GM12878 (cell line): ENCODE data around the gene PSMD14. TPM values are rescaled to one million over a fixed set of nuclear protein-coding genes. Genes with fewer than 3 reads are reported as not detected.

Source experiments
- ATAC-seq: fragments of 200-7000 bp; cut with Tn5 transposase; 3 replicates; pipeline ENCODE4 v1.9.1; 2020; ENCODE audit warnings: mild to moderate bottlenecking, moderate library complexity
- BruUV-seq: library from RNA; stranded (reverse); fragments of 400-500 nt; replicated peaks from 2 replicates; lab custom pipeline; 2021; lab: Mats Ljungman, UMichigan
- CTCF ChIA-PET: fragments of 300-600 bp; sonication (Branson Sonifier 250); formaldehyde crosslinking; extraction: SDS; loops from one replicate; lab custom pipeline; 2021; ENCODE audit warnings: inconsistent platforms; lab: Yijun Ruan, JAX
- POLR2A ChIA-PET: fragments of 350-600 bp; formaldehyde crosslinking; extraction: SDS; loops from one replicate; lab custom pipeline; 2021; ENCODE audit warnings: inconsistent platforms; lab: Charles Lee
- RAD21 ChIA-PET: fragments of 300-600 bp; sonication (Branson Sonifier 250); formaldehyde crosslinking; loops from one replicate; lab custom pipeline; 2023; ENCODE audit warnings: antibody characterized with exemption; ENCODE audit not compliant: unreplicated experiment; lab: Charles Lee
- SMC1A ChIA-PET: fragments of 300-600 bp; sonication (Branson Sonifier 250); formaldehyde crosslinking; loops from one replicate; lab custom pipeline; 2023; ENCODE audit not compliant: unreplicated experiment, uncharacterized antibody; lab: Charles Lee
- DNase-seq: peaks from one replicate; pipeline ENCODE4 v3.0.0-alpha.2; 2011; ENCODE audit warnings: low read depth, low spot score
- FAIRE-seq: peaks from 3 replicates; lab custom pipeline; 2011; peaks lifted over from hg19 to GRCh38; lab: Jason Lieb, UNC
- H2AFZ ChIP-seq: 2 replicates; pipeline ENCODE4 v1.6.0; 2011; ENCODE audit warnings: low read depth, low read length, control low read depth; ENCODE audit not compliant: control insufficient read depth
- H3K27ac ChIP-seq: 2 replicates; pipeline ENCODE4 v1.5.1; 2011; ENCODE audit warnings: control low read depth; ENCODE audit not compliant: control insufficient read depth, insufficient read depth
- H3K27me3 ChIP-seq, 2 experiments: replicated peaks in 1 of 2; 2 replicates each; pipeline versions ENCODE4 v1.6.0 to v1.6.1; 2011; ENCODE audit warnings: low read length in 1 of 2; ENCODE audit not compliant: control insufficient read depth in 2 of 2, insufficient read depth in 2 of 2
- H3K36me3 ChIP-seq, 2 experiments: 2 replicates each; pipeline ENCODE4 v1.5.1; 2011; ENCODE audit warnings: low read length in 1 of 2; ENCODE audit not compliant: control insufficient read depth in 2 of 2, insufficient read depth in 2 of 2
- H3K4me1 ChIP-seq: 2 replicates; pipeline ENCODE4 v1.6.1; 2011; ENCODE audit warnings: mild to moderate bottlenecking, low read length, moderate library complexity, mixed read lengths; ENCODE audit not compliant: control insufficient read depth, insufficient read depth
- H3K4me2 ChIP-seq: 2 replicates; pipeline ENCODE4 v1.6.0; 2011; ENCODE audit warnings: control low read depth; ENCODE audit not compliant: control insufficient read depth, insufficient read depth
- H3K4me3 ChIP-seq: fragments of 200-600 bp; sonication (generic); 2 replicates; pipeline ENCODE4 v1.5.1; 2016
- H3K79me2 ChIP-seq: 2 replicates; pipeline ENCODE4 v1.6.0; 2011; ENCODE audit warnings: low read length; ENCODE audit not compliant: control insufficient read depth, insufficient read depth
- H3K9ac ChIP-seq: 2 replicates; pipeline ENCODE4 v1.8.0; 2011; ENCODE audit warnings: low read length, control low read depth, mixed read lengths; ENCODE audit not compliant: control insufficient read depth, insufficient read depth
- H3K9me3 ChIP-seq: replicated peaks from 3 replicates; pipeline ENCODE4 v1.5.1; 2011; ENCODE audit warnings: mild to moderate bottlenecking, low read length; ENCODE audit not compliant: control insufficient read depth, insufficient read depth
- H4K20me1 ChIP-seq: 2 replicates; pipeline ENCODE4 v1.6.0; 2011; ENCODE audit not compliant: control insufficient read depth, insufficient read depth
- BACH1 ChIP-seq: fragments of 450-650 bp; IDR thresholded peaks from 2 replicates; pipeline ENCODE4 v1.6.1; 2017; ENCODE audit warnings: mild to moderate bottlenecking, borderline replicate concordance
- BMI1 ChIP-seq: fragments of 450-650 bp; IDR thresholded peaks from 2 replicates; pipeline ENCODE4 v1.6.1; 2016; ENCODE audit warnings: mild to moderate bottlenecking, moderate library complexity, borderline replicate concordance
- CBFB ChIP-seq: IDR thresholded peaks from 2 replicates; pipeline ENCODE4 v1.6.1; 2016; ENCODE audit warnings: antibody characterized with exemption, low read depth
- GATAD2B ChIP-seq: fragments of 450-650 bp; conservative IDR thresholded peaks from 2 replicates; pipeline ENCODE4 v1.6.1; 2017; ENCODE audit warnings: low read depth, mild to moderate bottlenecking, moderate library complexity
- HCFC1 ChIP-seq: fragments of 150-350 bp; IDR thresholded peaks from 2 replicates; pipeline ENCODE4 v1.6.1; 2014; ENCODE audit warnings: low read length
- IKZF1 ChIP-seq: fragments of 450-650 bp; conservative IDR thresholded peaks from 2 replicates; pipeline ENCODE4 v1.6.1; 2017; ENCODE audit warnings: antibody characterized with exemption, mild to moderate bottlenecking
- JUNB ChIP-seq: IDR thresholded peaks from 2 replicates; pipeline ENCODE4 v1.6.1; 2016; ENCODE audit warnings: antibody characterized with exemption, mild to moderate bottlenecking
- KDM1A ChIP-seq: fragments of 200-600 bp; sonication (generic); IDR thresholded peaks from 2 replicates; pipeline ENCODE4 v1.6.1; 2016; ENCODE audit warnings: borderline replicate concordance
- NFYB ChIP-seq: IDR thresholded peaks from 2 replicates; pipeline ENCODE4 v1.6.1; 2011; ENCODE audit warnings: low read depth, mild to moderate bottlenecking, low read length, improper control_type of control experiment, moderate library complexity; ENCODE audit not compliant: insufficient read depth
- PML ChIP-seq: IDR thresholded peaks from 2 replicates; pipeline ENCODE4 v1.6.1; 2012; ENCODE audit warnings: low read length, inconsistent platforms
- SPI1 ChIP-seq: IDR thresholded peaks from 2 replicates; pipeline ENCODE4 v1.6.1; 2011; ENCODE audit warnings: low read depth, mild to moderate bottlenecking, low read length, moderate library complexity, borderline replicate concordance; ENCODE audit not compliant: insufficient read depth
- SUZ12 ChIP-seq: fragments of 200-600 bp; sonication (generic); IDR thresholded peaks from one replicate; pipeline ENCODE4 v1.6.1; 2018; ENCODE audit warnings: antibody characterized with exemption, mild to moderate bottlenecking; ENCODE audit not compliant: unreplicated experiment
- TCF12 ChIP-seq: IDR thresholded peaks from 2 replicates; pipeline ENCODE4 v1.6.1; 2011; ENCODE audit warnings: low read depth, mild to moderate bottlenecking, low read length
- WGBS: methylation state at CpG from one replicate; pipeline ENCODE4 v1.1.6; 2016; ENCODE audit warnings: low lambda C conversion rate; ENCODE audit not compliant: insufficient replicate concordance, insufficient coverage; ENCODE audit errors: missing lambda C conversion rate; 5-methylcytosine and 5-hydroxymethylcytosine counted together
- in situ Hi-C: fragments of 300-500 bp; cut with MboI; formaldehyde crosslinking; loops from 9 replicates; pipeline ENCODE4 v1.14.3; 2018; ENCODE audit warnings: mixed read lengths
- intact Hi-C: fragments of 100-400 bp; cut with micrococcal nuclease; formaldehyde crosslinking; loops from one replicate; pipeline ENCODE4 v1.14.2; 2022; ENCODE audit not compliant: unreplicated experiment
- polyA plus RNA-seq, 11 experiments: library from polyadenylated mRNA; depleted of rRNA in 4 of 11; unstranded in 6 of 11; stranded (reverse) in 5 of 11; fragments of >200 nt; fragmentation: Nextera tagmentation in 4 of 11; fragmentation: Illumina TruSeq in 1 of 11; extraction: Ambion mirVana in 4 of 11; extraction: Trizol in 1 of 11; gene quantifications; 1 replicate in 1 of 11; 2 replicates in 10 of 11; pipeline versions ENCODE4 v1.2.1 to v1.2.3, GENCODE V29; 2011 to 2016; ENCODE audit warnings: inconsistent platforms in 2 of 11, missing spikeins in 2 of 11, low read depth in 1 of 11
- total RNA-seq, 4 experiments: library from RNA; depleted of rRNA in 3 of 4; stranded (reverse); fragments of >200 nt in 3 of 4; fragmentation: Illumina TruSeq in 1 of 4; extraction: Trizol in 1 of 4; gene quantifications; 2 replicates each; pipeline versions ENCODE4 v1.2.1 to v1.2.3, GENCODE V29; 2013 to 2021

Gene PSMD14
- total and polyA plus RNA-seq, 10 of the 15 experiments (the other 5 are each of a cell fraction or from before 2014, with no cell fraction given): 70.5 to 253 (median 127) TPM

DNA sequence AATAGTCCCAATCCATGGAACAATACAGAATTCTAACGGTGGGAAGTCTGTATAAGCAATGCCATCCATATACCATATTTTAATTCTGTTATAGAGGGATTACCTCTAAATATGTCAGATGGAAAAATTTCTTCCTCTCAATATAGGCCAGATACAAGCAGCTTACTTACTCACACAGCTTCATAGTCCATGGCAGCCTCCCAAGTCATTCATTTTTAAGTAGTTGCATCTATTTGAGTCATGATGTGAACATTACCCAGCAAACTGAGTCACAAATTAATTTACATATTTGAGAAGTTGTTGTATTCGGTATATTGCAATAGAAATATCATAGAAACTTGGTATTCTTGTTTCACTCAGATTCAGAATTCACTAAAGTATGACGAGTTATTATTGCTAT is 128.2 kb downstream of the PSMD14 start:
- Histone ChIP-seq H3K4me1 (no peaks in the 10 kb centered on the region), H3K27ac (no peak overlapping the region), H2AFZ (no peak overlapping the region), H4K20me1 (no peaks in the 10 kb centered on the region), H3K4me3 (no peak overlapping the region), H3K79me2 (no peaks in the 10 kb centered on the region), H3K27me3 (no peaks in the 10 kb centered on the region), H3K36me3 (no peaks in the 10 kb centered on the region), H3K9me3 (no peaks in the 10 kb centered on the region), H3K4me2 (no peak overlapping the region), H3K9ac (no peak overlapping the region)
- no peak for FAIRE-seq
- no peak for ATAC-seq
- in situ Hi-C loops (no loop called here), intact Hi-C loops (no loop called here)
- RAD21 ChIA-PET: no interaction called here
- no peak for DNase-seq
- WGBS: 0% methylated on average over 3 of the region's 3 CpGs
- POLR2A ChIA-PET: no interaction called here
- no TSS peak for BruUV-seq
- no peak for TF ChIP-seq PML
- TF ChIP-seq CBFB: no peak
- TF ChIP-seq HCFC1: no peak
- no peak for TF ChIP-seq BMI1
- no peak for TF ChIP-seq NFYB
- TF ChIP-seq BACH1: no peak
- TF ChIP-seq SPI1: no peak
- no peak for TF ChIP-seq JUNB
- CTCF ChIA-PET: no interaction called here
- SMC1A ChIA-PET: interaction anchor here (0.8 kb wide), 1 partner anchor 17 kb away, joined by 3 read pairs; no protein-coding TSS in a partner anchor

DNA sequence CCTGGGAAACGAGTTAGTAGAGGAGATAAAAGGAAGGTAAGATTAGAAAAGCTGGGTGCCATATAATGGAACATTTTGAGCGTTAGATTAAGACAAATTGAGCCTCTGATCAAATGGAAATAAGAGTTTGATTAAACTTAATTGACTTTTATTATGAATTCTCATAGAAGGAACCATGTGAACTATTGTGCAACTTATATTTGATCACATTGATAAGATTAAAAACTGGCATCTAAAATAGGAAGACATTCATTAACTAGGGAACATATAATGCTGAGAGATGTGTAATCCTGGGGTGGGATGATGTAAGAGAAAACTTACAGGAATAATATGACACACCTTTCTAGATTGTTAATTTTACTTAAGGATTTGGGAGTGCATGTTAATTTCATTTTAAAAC is 130.4 kb downstream of the PSMD14 start:
- Histone ChIP-seq H3K4me1 (no peaks in the 10 kb centered on the region), H2AFZ (no peak overlapping the region), H3K4me3 (no peak overlapping the region), H3K4me2 (no peak overlapping the region), H4K20me1 (no peaks in the 10 kb centered on the region), H3K79me2 (no peaks in the 10 kb centered on the region), H3K9ac (no peak overlapping the region), H3K9me3 (no peaks in the 10 kb centered on the region), H3K27ac (no peak overlapping the region), H3K27me3 (no peaks in the 10 kb centered on the region), H3K36me3 (no peaks in the 10 kb centered on the region)
- WGBS: 0% methylated on average over 2 of the region's 2 CpGs
- CTCF ChIA-PET: no interaction called here
- no peak for TF ChIP-seq KDM1A
- no peak for TF ChIP-seq GATAD2B
- no peak for TF ChIP-seq SUZ12
- no peak for TF ChIP-seq TCF12
- TF ChIP-seq IKZF1: no peak
- TF ChIP-seq HCFC1: no peak
- POLR2A ChIA-PET: no interaction called here
- FAIRE-seq (no peak), ATAC-seq (no peak), DNase-seq (no peak)
- RAD21 ChIA-PET: no interaction called here
- BruUV-seq: no TSS peak
- SMC1A ChIA-PET: no interaction called here
- in situ Hi-C loops: no loop called here
- intact Hi-C loops: no loop called here
